ENCODE measurements around the gene B3GNT7.

Gene B3GNT7

GRCh38 chr2:231359948-231360347 lies 35.6 kb upstream of the B3GNT7 start:
- intact Hi-C loops (cut with micrococcal nuclease) = loop anchor here (5.0 kb wide), 1 partner anchor 38 kb away; no protein-coding TSS in a partner anchor
- Mint-ChIP-seq H3K27ac (peak overlapping the region; percentile 84), H3K36me3 (ENCODE audit: low read depth) (no peaks in the 10 kb centered on the region), H3K4me1 (ENCODE audit: low read depth) (peaks cover 44% of the 10 kb centered on the region), H3K4me3 (no peak overlapping the region), H3K27me3 (no peaks in the 10 kb centered on the region), H3K9me3 (no peaks in the 10 kb centered on the region)

- H3K4me1 Mint-ChIP-seq (ENCODE audit: low read depth) = peaks cover 49% of the 10 kb centered on the region
- peak overlapping the region; percentile 84 for H3K27ac Mint-ChIP-seq
- no peaks in the 10 kb centered on the region for H3K36me3 Mint-ChIP-seq (ENCODE audit: low read depth)
- H3K9me3 Mint-ChIP-seq = no peaks in the 10 kb centered on the region
- intact Hi-C loops (cut with micrococcal nuclease) = loop anchor here (5.0 kb wide), 1 partner anchor 38 kb away; no protein-coding TSS in a partner anchor
- H3K4me3 Mint-ChIP-seq = no peak overlapping the region
- no peaks in the 10 kb centered on the region for H3K27me3 Mint-ChIP-seq
Measured at GRCh38 chr2:231360401-231360800, 35.1 kb upstream of the B3GNT7 start.

GRCh38 chr2:231360881-231361371 lies 34.6 kb upstream of the B3GNT7 start:
- no peaks in the 10 kb centered on the region for H3K9me3 Mint-ChIP-seq
- H3K36me3 Mint-ChIP-seq (ENCODE audit: low read depth) = no peaks in the 10 kb centered on the region
- H3K4me1 Mint-ChIP-seq (ENCODE audit: low read depth) = peaks cover 52% of the 10 kb centered on the region
- no peak overlapping the region for H3K4me3 Mint-ChIP-seq
- H3K27ac Mint-ChIP-seq = peak overlapping the region; percentile 84
- intact Hi-C loops (cut with micrococcal nuclease) = loop anchor here (5.0 kb wide), 1 partner anchor 39 kb away; no protein-coding TSS in a partner anchor
- no peaks in the 10 kb centered on the region for H3K27me3 Mint-ChIP-seq

- peaks cover 54% of the 10 kb centered on the region for H3K4me1 Mint-ChIP-seq (ENCODE audit: low read depth)
- no peaks in the 10 kb centered on the region for H3K36me3 Mint-ChIP-seq (ENCODE audit: low read depth)
- intact Hi-C loops (cut with micrococcal nuclease) = loop anchor here (2.0 to 5.0 kb wide), 2 partner anchors 19 to 40 kb away; no protein-coding TSS in a partner anchor
- no peaks in the 10 kb centered on the region for H3K27me3 Mint-ChIP-seq
- peak overlapping the region; percentile 84 for H3K27ac Mint-ChIP-seq
- no peaks in the 10 kb centered on the region for H3K9me3 Mint-ChIP-seq
- peak overlapping the region; percentile 4 for H3K4me3 Mint-ChIP-seq
Measured at GRCh38 chr2:231361701-231362554, 33.6 kb upstream of the B3GNT7 start.

- peak overlapping the region; percentile 4 for H3K4me3 Mint-ChIP-seq
- intact Hi-C loops (cut with micrococcal nuclease) = loop anchor here (2.0 to 5.0 kb wide), 2 partner anchors 20 to 40 kb away; no protein-coding TSS in a partner anchor
- peak overlapping the region; percentile 84 for H3K27ac Mint-ChIP-seq
- H3K36me3 Mint-ChIP-seq (ENCODE audit: low read depth) = no peaks in the 10 kb centered on the region
- H3K27me3 Mint-ChIP-seq = no peaks in the 10 kb centered on the region
- no peaks in the 10 kb centered on the region for H3K9me3 Mint-ChIP-seq
- peaks cover 54% of the 10 kb centered on the region for H3K4me1 Mint-ChIP-seq (ENCODE audit: low read depth)
Measured at GRCh38 chr2:231362555-231363184, 32.8 kb upstream of the B3GNT7 start.

- intact Hi-C loops (cut with micrococcal nuclease) = loop anchor here (5.0 kb wide), 1 partner anchor 42 kb away; no protein-coding TSS in a partner anchor
- Mint-ChIP-seq H3K9me3 (no peaks in the 10 kb centered on the region), H3K36me3 (ENCODE audit: low read depth) (no peaks in the 10 kb centered on the region), H3K27ac (no peak overlapping the region), H3K27me3 (no peaks in the 10 kb centered on the region), H3K4me3 (no peak overlapping the region), H3K4me1 (ENCODE audit: low read depth) (peaks cover 54% of the 10 kb centered on the region)
Measured at GRCh38 chr2:231364061-231364460, 31.4 kb upstream of the B3GNT7 start.

- intact Hi-C loops (cut with micrococcal nuclease) = loop anchor here (5.0 kb wide), 1 partner anchor 43 kb away; no protein-coding TSS in a partner anchor
- Mint-ChIP-seq H3K27me3 (no peaks in the 10 kb centered on the region), H3K27ac (peak overlapping the region; percentile 60), H3K4me1 (ENCODE audit: low read depth) (peaks cover 44% of the 10 kb centered on the region), H3K4me3 (no peak overlapping the region), H3K9me3 (no peaks in the 10 kb centered on the region), H3K36me3 (ENCODE audit: low read depth) (no peaks in the 10 kb centered on the region)
Measured at GRCh38 chr2:231364961-231365810, 30.3 kb upstream of the B3GNT7 start.

GRCh38 chr2:231367178-231367577 lies 28.3 kb upstream of the B3GNT7 start:
- Mint-ChIP-seq H3K4me1 (ENCODE audit: low read depth) (peaks cover 26% of the 10 kb centered on the region), H3K27ac (no peak overlapping the region), H3K36me3 (ENCODE audit: low read depth) (no peaks in the 10 kb centered on the region), H3K27me3 (peaks cover 3% of the 10 kb centered on the region), H3K9me3 (no peaks in the 10 kb centered on the region), H3K4me3 (no peak overlapping the region)
- intact Hi-C loops (cut with micrococcal nuclease) = no loop called here

- intact Hi-C loops (cut with micrococcal nuclease) = no loop called here
- H3K36me3 Mint-ChIP-seq (ENCODE audit: low read depth) = no peaks in the 10 kb centered on the region
- no peaks in the 10 kb centered on the region for H3K9me3 Mint-ChIP-seq
- no peak overlapping the region for H3K4me3 Mint-ChIP-seq
- peaks cover 11% of the 10 kb centered on the region for H3K4me1 Mint-ChIP-seq (ENCODE audit: low read depth)
- H3K27me3 Mint-ChIP-seq = peaks cover 3% of the 10 kb centered on the region
- H3K27ac Mint-ChIP-seq = peak overlapping the region; percentile 10
Measured at GRCh38 chr2:231369580-231370428, 25.7 kb upstream of the B3GNT7 start.

GRCh38 chr2:231370429-231370748 lies 25.1 kb upstream of the B3GNT7 start:
- H3K27me3 Mint-ChIP-seq = peaks cover 3% of the 10 kb centered on the region
- H3K27ac Mint-ChIP-seq = peak overlapping the region; percentile 10
- no peaks in the 10 kb centered on the region for H3K9me3 Mint-ChIP-seq
- intact Hi-C loops (cut with micrococcal nuclease) = no loop called here
- H3K4me1 Mint-ChIP-seq (ENCODE audit: low read depth) = peaks cover 6% of the 10 kb centered on the region
- H3K36me3 Mint-ChIP-seq (ENCODE audit: low read depth) = no peaks in the 10 kb centered on the region
- no peak overlapping the region for H3K4me3 Mint-ChIP-seq

- Mint-ChIP-seq H3K4me1 (ENCODE audit: low read depth) (peaks cover 2% of the 10 kb centered on the region), H3K36me3 (ENCODE audit: low read depth) (no peaks in the 10 kb centered on the region), H3K4me3 (no peak overlapping the region), H3K27me3 (peaks cover 3% of the 10 kb centered on the region), H3K27ac (no peak overlapping the region), H3K9me3 (no peaks in the 10 kb centered on the region)
- intact Hi-C loops (cut with micrococcal nuclease) = no loop called here
Measured at GRCh38 chr2:231370749-231371429, 24.6 kb upstream of the B3GNT7 start.

GRCh38 chr2:231371430-231372054 lies 24.0 kb upstream of the B3GNT7 start:
- Mint-ChIP-seq H3K36me3 (ENCODE audit: low read depth) (no peaks in the 10 kb centered on the region), H3K27ac (no peak overlapping the region), H3K9me3 (no peaks in the 10 kb centered on the region), H3K4me1 (ENCODE audit: low read depth) (no peaks in the 10 kb centered on the region), H3K4me3 (no peak overlapping the region), H3K27me3 (peaks cover 3% of the 10 kb centered on the region)
- intact Hi-C loops (cut with micrococcal nuclease) = no loop called here
